Prostate gland (tissue), 2 donors: Measurements from ENCODE around the gene ZNF543.

ENCODE experiments used
- POLR2A ChIP-seq: fragments of 450-650 bp; IDR thresholded peaks from one replicate; pipeline ENCODE4 v1.6.1; 2016; ENCODE audit warnings: antibody characterized with exemption, mild to moderate bottlenecking
- POLR2AphosphoS5 ChIP-seq: sonication (generic); formaldehyde crosslinking; IDR thresholded peaks from one replicate; pipeline ENCODE4 v1.6.1; 2017; ENCODE audit warnings: antibody characterized with exemption
- TF ChIP-seq, protein P1 (sequence below), 4 experiments: fragments of 200-600 bp in 2 of 4; fragments of 450-650 bp in 2 of 4; sonication (generic) in 2 of 4; IDR thresholded peaks; 1 replicate in 3 of 4; 2 replicates in 1 of 4; pipeline ENCODE4 v1.5.1; 2016 to 2019; ENCODE audit warnings: antibody characterized with exemption in 4 of 4, mild to moderate bottlenecking in 2 of 4, moderate library complexity in 2 of 4

DNA sequence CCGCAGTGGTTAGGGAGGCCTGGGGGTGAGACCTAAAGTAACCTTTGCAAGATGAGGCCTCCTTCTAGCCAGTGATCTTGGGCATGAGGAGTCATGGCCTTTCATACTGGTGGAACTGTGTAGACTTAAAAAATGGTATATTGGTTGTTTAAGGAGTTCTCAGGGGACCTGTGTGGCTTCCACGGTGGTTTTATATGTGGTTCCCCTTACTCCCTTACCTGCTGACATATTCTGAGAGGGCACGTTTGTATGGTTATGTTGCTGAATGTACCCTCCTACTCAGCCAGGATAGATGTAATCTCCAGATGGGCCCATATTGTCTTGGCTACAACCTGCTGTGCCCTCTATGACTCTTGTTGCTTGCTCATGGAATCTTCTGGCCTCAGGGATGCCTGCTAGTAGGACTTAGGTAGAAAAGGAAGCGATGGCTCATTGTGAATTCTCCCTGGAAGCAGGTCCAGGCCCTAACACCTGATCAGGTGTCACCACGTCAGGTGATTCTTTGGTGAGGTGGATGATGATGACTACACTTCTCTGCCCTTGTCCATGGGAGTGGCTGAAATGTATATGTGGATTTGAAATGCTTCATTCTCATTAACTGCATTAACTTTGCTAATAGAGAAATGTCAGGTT lies 38.1 kb upstream of the ZNF543 start:
- TF ChIP-seq POLR2AphosphoS5 = no peak
- TF ChIP-seq, protein P1, sequence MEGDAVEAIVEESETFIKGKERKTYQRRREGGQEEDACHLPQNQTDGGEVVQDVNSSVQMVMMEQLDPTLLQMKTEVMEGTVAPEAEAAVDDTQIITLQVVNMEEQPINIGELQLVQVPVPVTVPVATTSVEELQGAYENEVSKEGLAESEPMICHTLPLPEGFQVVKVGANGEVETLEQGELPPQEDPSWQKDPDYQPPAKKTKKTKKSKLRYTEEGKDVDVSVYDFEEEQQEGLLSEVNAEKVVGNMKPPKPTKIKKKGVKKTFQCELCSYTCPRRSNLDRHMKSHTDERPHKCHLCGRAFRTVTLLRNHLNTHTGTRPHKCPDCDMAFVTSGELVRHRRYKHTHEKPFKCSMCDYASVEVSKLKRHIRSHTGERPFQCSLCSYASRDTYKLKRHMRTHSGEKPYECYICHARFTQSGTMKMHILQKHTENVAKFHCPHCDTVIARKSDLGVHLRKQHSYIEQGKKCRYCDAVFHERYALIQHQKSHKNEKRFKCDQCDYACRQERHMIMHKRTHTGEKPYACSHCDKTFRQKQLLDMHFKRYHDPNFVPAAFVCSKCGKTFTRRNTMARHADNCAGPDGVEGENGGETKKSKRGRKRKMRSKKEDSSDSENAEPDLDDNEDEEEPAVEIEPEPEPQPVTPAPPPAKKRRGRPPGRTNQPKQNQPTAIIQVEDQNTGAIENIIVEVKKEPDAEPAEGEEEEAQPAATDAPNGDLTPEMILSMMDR (IDR thresholded peaks at IDR 0.05) = no peak
- no peak for TF ChIP-seq POLR2A
